Breast epithelium (tissue), 4 donors: Measurements from ENCODE around the gene SYK. TPM values are rescaled to one million over a fixed set of nuclear protein-coding genes. Genes with fewer than 3 reads are reported as not detected.

Source experiments
- DNase-seq, 2 donors: peaks; one replicate each; pipeline ENCODE4 v3.0.0-alpha.2; 2019; ENCODE audit warnings: low spot score in 2 of 2
- H3K27ac ChIP-seq, 2 donors: fragments of 200-600 bp; sonication (generic) in 1 of 2; one replicate each; pipeline ENCODE4 v1.5.1; 2016 to 2019; ENCODE audit warnings: mild to moderate bottlenecking in 1 of 2
- H3K27me3 ChIP-seq, 2 donors: fragments of 200-600 bp; sonication (generic) in 1 of 2; one replicate each; pipeline versions ENCODE4 v1.5.1 to v1.6.0; 2017 to 2019; ENCODE audit warnings: control low read depth in 1 of 2, mild to moderate bottlenecking in 1 of 2
- H3K36me3 ChIP-seq: fragments of 200-600 bp; one replicate; pipeline ENCODE4 v1.5.1; 2019
- H3K4me1 ChIP-seq, 2 donors: fragments of 200-600 bp; sonication (generic); one replicate each; pipeline ENCODE4 v1.5.1; 2016 to 2019; ENCODE audit warnings: control low read depth in 1 of 2
- H3K4me3 ChIP-seq, 3 donors: fragments of 200-600 bp; sonication (generic); 1 replicate in 2 of 3; 2 replicates in 1 of 3; pipeline ENCODE4 v1.5.1; 2016 to 2019; ENCODE audit warnings: mild to moderate bottlenecking in 3 of 3, moderate library complexity in 2 of 3
- H3K9me3 ChIP-seq, 2 donors: fragments of 200-600 bp; sonication (generic) in 1 of 2; one replicate each; pipeline ENCODE4 v1.5.1; 2016 to 2019; ENCODE audit warnings: control low read depth in 1 of 2
- CTCF ChIP-seq, 3 donors: fragments of 450-650 bp; IDR thresholded peaks; one replicate each; pipeline ENCODE4 v1.5.1; 2016 to 2017; ENCODE audit warnings: antibody characterized with exemption in 3 of 3, mild to moderate bottlenecking in 3 of 3, moderate library complexity in 3 of 3
- POLR2A ChIP-seq: fragments of 450-650 bp; IDR thresholded peaks from one replicate; pipeline ENCODE4 v1.6.1; 2016; ENCODE audit warnings: antibody characterized with exemption, mild to moderate bottlenecking, moderate library complexity
- POLR2AphosphoS5 ChIP-seq, 3 donors: sonication (generic); formaldehyde crosslinking; IDR thresholded peaks; one replicate each; pipeline ENCODE4 v1.6.1; 2017; ENCODE audit warnings: antibody characterized with exemption in 3 of 3
- intact Hi-C: fragments of 100-400 bp; cut with DNase I; formaldehyde crosslinking; loops from one replicate; pipeline ENCODE4 v1.15.1; 2023; ENCODE audit warnings: low total_unique reads
- total RNA-seq, 3 donors: library from RNA; depleted of rRNA; stranded (reverse); fragments of >200 nt; gene quantifications; one replicate each; pipeline ENCODE4 v1.1.0, GENCODE V29; 2016

SYK gene
- total RNA-seq, 3 donors from 2014 or later, result 11.8 to 37.8 (median 25.9) TPM

DNA sequence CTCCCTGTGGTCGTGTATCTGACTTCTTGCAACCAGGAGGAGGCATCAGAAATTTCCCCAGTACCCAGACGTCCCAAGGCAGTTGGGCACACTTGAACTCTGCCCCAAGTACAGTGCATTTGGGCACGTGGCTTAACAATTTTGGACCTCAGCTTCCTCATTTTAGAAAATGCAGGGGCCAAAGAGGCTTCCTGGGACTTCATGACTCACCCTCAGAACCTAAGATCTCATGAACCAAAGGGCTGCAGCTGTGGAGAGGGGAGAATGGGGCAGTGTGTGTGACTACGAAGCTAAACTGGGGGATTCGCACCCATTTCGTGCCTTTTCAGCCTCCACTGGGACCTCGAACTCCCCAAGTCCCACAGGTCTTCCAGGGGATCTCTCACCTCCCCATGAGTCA, 59.2 kb downstream of the SYK start:
- no peak for TF ChIP-seq POLR2AphosphoS5 (IDR thresholded peaks at IDR 0.05)
- TF ChIP-seq POLR2A, result no peak
- TF ChIP-seq CTCF (IDR thresholded peaks at IDR 0.05), result no peak
- H3K4me1 ChIP-seq, result no peaks in the 10 kb centered on the region
- no peak overlapping the region for H3K27ac ChIP-seq
- DNase-seq, result no peak
- intact Hi-C loops, result no loop called here
- H3K27me3 ChIP-seq, result no peaks in the 10 kb centered on the region
- no peaks in the 10 kb centered on the region for H3K9me3 ChIP-seq
- no peaks in the 10 kb centered on the region for H3K36me3 ChIP-seq
- H3K4me3 ChIP-seq, result no peak overlapping the region

- H3K27me3 ChIP-seq, result no peaks in the 10 kb centered on the region
- H3K36me3 ChIP-seq, result no peaks in the 10 kb centered on the region
- intact Hi-C loops, result no loop called here
- H3K27ac ChIP-seq, result no peak overlapping the region
- DNase-seq, result no peak
- H3K4me1 ChIP-seq, result no peaks in the 10 kb centered on the region
- no peaks in the 10 kb centered on the region for H3K9me3 ChIP-seq
- TF ChIP-seq POLR2A, result no peak
- no peak for TF ChIP-seq POLR2AphosphoS5 (IDR thresholded peaks at IDR 0.05)
- no peak for TF ChIP-seq CTCF (IDR thresholded peaks at IDR 0.05)
- H3K4me3 ChIP-seq, result no peak overlapping the region
Observed at GRCh38 chr9:90861380-90861779, 59.8 kb downstream of the SYK start.

DNA sequence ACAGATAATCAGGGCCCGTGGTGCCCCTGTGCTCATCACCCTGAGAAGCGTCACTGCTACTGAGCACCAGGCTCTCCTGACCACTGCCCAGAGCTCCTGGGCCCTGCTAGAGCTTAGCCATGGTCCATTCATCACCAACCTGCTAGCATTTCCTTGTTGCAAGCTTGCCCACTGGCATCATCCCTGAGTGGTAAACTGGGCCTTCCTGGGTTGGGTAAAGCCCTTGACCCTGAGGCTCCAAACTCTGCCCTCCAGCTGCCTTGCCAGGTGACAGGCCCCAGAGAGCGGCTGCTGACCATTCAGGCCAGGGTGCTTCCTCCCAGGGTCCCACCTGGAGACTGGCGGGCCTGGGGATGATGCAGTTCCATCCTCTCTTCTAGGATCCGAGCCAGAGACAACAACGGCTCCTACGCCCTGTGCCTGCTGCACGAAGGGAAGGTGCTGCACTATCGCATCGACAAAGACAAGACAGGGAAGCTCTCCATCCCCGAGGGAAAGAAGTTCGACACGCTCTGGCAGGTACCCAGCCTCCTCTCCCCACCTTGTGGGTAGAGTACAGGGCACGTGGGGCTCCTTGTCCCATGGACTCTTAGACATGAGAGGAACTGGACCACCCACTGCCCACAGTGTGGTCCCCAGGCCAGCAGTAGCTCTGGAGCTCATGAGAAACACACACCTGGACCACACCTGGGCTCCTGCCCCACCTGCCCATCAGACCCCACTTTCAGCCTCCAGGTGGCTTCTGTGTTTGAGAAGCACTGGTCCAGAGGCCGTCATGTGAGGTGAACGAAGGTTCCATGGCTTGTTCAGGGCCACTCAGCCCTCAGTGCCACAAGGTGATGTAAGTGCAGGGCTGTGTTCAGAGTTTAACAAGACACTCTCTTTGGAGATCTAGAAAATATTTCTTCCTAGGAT, 60.5 kb downstream of the SYK start:
- H3K4me1 ChIP-seq, result no peaks in the 10 kb centered on the region
- intact Hi-C loops, result no loop called here
- H3K27me3 ChIP-seq, result no peaks in the 10 kb centered on the region
- H3K27ac ChIP-seq, result no peak overlapping the region
- no peaks in the 10 kb centered on the region for H3K36me3 ChIP-seq
- no peak for TF ChIP-seq POLR2AphosphoS5 (IDR thresholded peaks at IDR 0.05)
- no peak for TF ChIP-seq CTCF (IDR thresholded peaks at IDR 0.05)
- TF ChIP-seq POLR2A, result no peak
- H3K4me3 ChIP-seq, result no peak overlapping the region
- no peaks in the 10 kb centered on the region for H3K9me3 ChIP-seq
- DNase-seq, result no peak

GRCh38 chr9:90864779-90865178, 63.2 kb downstream of the SYK start:
- Histone ChIP-seq H3K27me3 (no peaks in the 10 kb centered on the region), H3K36me3 (no peaks in the 10 kb centered on the region), H3K9me3 (no peaks in the 10 kb centered on the region), H3K27ac (no peak overlapping the region), H3K4me1 (no peaks in the 10 kb centered on the region), H3K4me3 (no peak overlapping the region)
- DNase-seq, result no peak
- TF ChIP-seq POLR2AphosphoS5 (IDR thresholded peaks at IDR 0.05) (no peak), CTCF (IDR thresholded peaks at IDR 0.05) (no peak), POLR2A (no peak)
- intact Hi-C loops, result no loop called here

GRCh38 chr9:90867101-90867500, 65.5 kb downstream of the SYK start:
- intact Hi-C loops, result no loop called here
- no peaks in the 10 kb centered on the region for H3K9me3 ChIP-seq
- H3K27me3 ChIP-seq, result no peaks in the 10 kb centered on the region
- TF ChIP-seq CTCF (IDR thresholded peaks at IDR 0.05) (no peak), POLR2A (no peak), POLR2AphosphoS5 (IDR thresholded peaks at IDR 0.05) (no peak)
- no peak overlapping the region for H3K27ac ChIP-seq
- DNase-seq, result no peak
- no peaks in the 10 kb centered on the region for H3K4me1 ChIP-seq
- no peak overlapping the region for H3K4me3 ChIP-seq
- no peaks in the 10 kb centered on the region for H3K36me3 ChIP-seq
